Cardiac muscle cell (in vitro differentiated cells and primary cell): ENCODE data around the gene PCYT1A. TPM values are rescaled to one million over a fixed set of nuclear protein-coding genes. Genes with fewer than 3 reads are reported as not detected.

Experiments
- DNase-seq, 2 donors: peaks; one replicate each; pipeline versions ENCODE4 v3.0.0 to v3.0.0-alpha.2; 2010 to 2017; ENCODE audit warnings: low read depth in 1 of 2, low spot score in 1 of 2
- H3K27ac ChIP-seq: fragments of 200-600 bp; sonication (generic); 2 replicates; pipeline ENCODE4 v1.5.1; 2016
- H3K27me3 ChIP-seq: fragments of 200-600 bp; sonication (generic); 2 replicates; pipeline ENCODE4 v1.6.0; 2016; ENCODE audit warnings: control low read depth
- H3K36me3 ChIP-seq: fragments of 200-600 bp; sonication (generic); 2 replicates; pipeline ENCODE4 v1.5.1; 2016; ENCODE audit warnings: control low read depth
- H3K4me1 ChIP-seq: fragments of 200-600 bp; sonication (generic); 2 replicates; pipeline ENCODE4 v1.8.1; 2017; ENCODE audit warnings: low read depth, mild to moderate bottlenecking, mixed run types
- H3K4me3 ChIP-seq: fragments of 200-600 bp; sonication (generic); 2 replicates; pipeline ENCODE4 v1.5.1; 2016; ENCODE audit warnings: mild to moderate bottlenecking
- H3K9me3 ChIP-seq: fragments of 200-600 bp; sonication (generic); 2 replicates; pipeline ENCODE4 v1.5.1; 2017; ENCODE audit warnings: low read depth, mild to moderate bottlenecking, control low read depth
- CTCF ChIP-seq: IDR thresholded peaks from 2 replicates; pipeline ENCODE4 v1.5.1; 2012; ENCODE audit warnings: low read depth, mild to moderate bottlenecking, low read length
- polyA plus RNA-seq: library from polyadenylated mRNA; unstranded; fragments of >200 nt; fragmentation: Nextera tagmentation; extraction: Ambion mirVana; gene quantifications from 2 replicates; pipeline ENCODE4 v1.2.1, GENCODE V29; 2016
- total RNA-seq: library from RNA; depleted of rRNA; stranded (reverse); fragments of >200 nt; gene quantifications from 2 replicates; pipeline ENCODE4 v1.2.3, GENCODE V29; 2016

Gene PCYT1A
- total and polyA plus RNA-seq, 2 experiments from 2014 or later: 23.6 to 66.5 TPM

- Histone ChIP-seq H3K4me3 (no peak overlapping the region), H3K27me3 (no peaks in the 10 kb centered on the region), H3K27ac (no peak overlapping the region), H3K4me1 (no peaks in the 10 kb centered on the region), H3K36me3 (no peaks in the 10 kb centered on the region), H3K9me3 (no peaks in the 10 kb centered on the region)
- no peak for TF ChIP-seq CTCF
- no peak for DNase-seq
These were observed 64.5 kb downstream of the PCYT1A start for GRCh38 chr3:196222876-196223595.

DNA sequence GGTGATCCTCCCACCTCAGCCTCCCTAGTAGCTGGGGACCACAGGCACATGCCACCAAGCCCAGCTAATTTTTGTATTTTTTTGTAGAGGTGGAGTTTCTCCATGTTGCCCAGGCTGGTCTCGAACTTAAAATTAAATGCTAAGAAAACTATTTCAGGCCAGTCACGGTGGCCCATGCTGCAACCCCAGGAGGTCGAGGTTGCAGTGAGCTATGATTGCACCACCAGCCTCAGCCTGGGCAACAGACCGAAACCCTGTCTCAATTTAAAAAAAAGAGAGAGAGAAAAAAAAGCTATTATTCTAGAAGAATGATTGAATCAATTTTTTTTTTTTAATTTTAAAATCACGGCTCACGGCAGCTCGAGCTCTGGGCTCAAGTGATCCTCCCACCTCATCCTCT is 66.5 kb downstream of the PCYT1A start:
- Histone ChIP-seq H3K9me3 (no peaks in the 10 kb centered on the region), H3K4me3 (no peak overlapping the region), H3K27me3 (no peaks in the 10 kb centered on the region), H3K27ac (no peak overlapping the region), H3K36me3 (no peaks in the 10 kb centered on the region), H3K4me1 (peaks cover 5% of the 10 kb centered on the region)
- no peak for TF ChIP-seq CTCF
- no peak for DNase-seq

GRCh38 chr3:196220587-196220986 is 66.9 kb downstream of the PCYT1A start:
- Histone ChIP-seq H3K36me3 (no peaks in the 10 kb centered on the region), H3K27me3 (no peaks in the 10 kb centered on the region), H3K27ac (no peak overlapping the region)

GRCh38 chr3:196219970-196220311 is 67.6 kb downstream of the PCYT1A start:
- Histone ChIP-seq H3K27ac (no peak overlapping the region), H3K4me1 (peaks cover 5% of the 10 kb centered on the region)

More at GRCh38 chr3:196220587-196220986, 66.9 kb downstream of the PCYT1A start:
- DNase-seq: no peak
- H3K4me3 ChIP-seq: no peak overlapping the region
- no peak for TF ChIP-seq CTCF
- peaks cover 5% of the 10 kb centered on the region for H3K4me1 ChIP-seq
- H3K9me3 ChIP-seq: no peaks in the 10 kb centered on the region

GRCh38 chr3:196219194-196219969 is 68.1 kb downstream of the PCYT1A start:
- no peaks in the 10 kb centered on the region for H3K27me3 ChIP-seq
- peak in 1 of 2 donors; percentile 93 for DNase-seq
- no peak overlapping the region for H3K27ac ChIP-seq

More at GRCh38 chr3:196219970-196220311, 67.6 kb downstream of the PCYT1A start:
- DNase-seq: no peak
- no peak overlapping the region for H3K4me3 ChIP-seq
- H3K36me3 ChIP-seq: no peaks in the 10 kb centered on the region
- no peak for TF ChIP-seq CTCF
- H3K9me3 ChIP-seq: no peaks in the 10 kb centered on the region
- H3K27me3 ChIP-seq: no peaks in the 10 kb centered on the region

More at GRCh38 chr3:196219194-196219969, 68.1 kb downstream of the PCYT1A start:
- H3K36me3 ChIP-seq: no peaks in the 10 kb centered on the region
- no peak overlapping the region for H3K4me3 ChIP-seq
- H3K9me3 ChIP-seq: no peaks in the 10 kb centered on the region
- H3K4me1 ChIP-seq: peaks cover 5% of the 10 kb centered on the region
- TF ChIP-seq CTCF: no peak
